Femur (tissue), 1 donor: ENCODE data around the gene ZNF777.

Source experiments
- DNase-seq: peaks from one replicate; pipeline ENCODE4 v3.0.0-alpha.2; 2017

Gene ZNF777

GRCh38 chr7:149475121-149476045 lies 14.5 kb upstream of the ZNF777 start:
- no peak for DNase-seq

GRCh38 chr7:149474309-149475120 lies 13.7 kb upstream of the ZNF777 start:
- no peak for DNase-seq

GRCh38 chr7:149473251-149473650 lies 12.4 kb upstream of the ZNF777 start:
- no peak for DNase-seq

GRCh38 chr7:149471289-149471953 lies 10.6 kb upstream of the ZNF777 start:
- no peak for DNase-seq

GRCh38 chr7:149469806-149470205 lies 8.9 kb upstream of the ZNF777 start:
- no peak for DNase-seq

GRCh38 chr7:149468208-149468607 lies 7.3 kb upstream of the ZNF777 start:
- no peak for DNase-seq

GRCh38 chr7:149467321-149467859 lies 6.5 kb upstream of the ZNF777 start:
- no peak for DNase-seq

GRCh38 chr7:149466364-149466763 lies 5.5 kb upstream of the ZNF777 start:
- DNase-seq: no peak

GRCh38 chr7:149463500-149464161 lies 2.8 kb upstream of the ZNF777 start:
- DNase-seq: no peak

GRCh38 chr7:149462101-149462520 lies 1.2 kb upstream of the ZNF777 start:
- no peak for DNase-seq

- DNase-seq: no peak
Measured at GRCh38 chr7:149459540-149460452, 1.1 kb downstream of the ZNF777 start.

- no peak for DNase-seq
Measured at GRCh38 chr7:149459201-149459539, 1.7 kb downstream of the ZNF777 start.

- no peak for DNase-seq
Measured at GRCh38 chr7:149458235-149458634, 2.6 kb downstream of the ZNF777 start.

- no peak for DNase-seq
Measured at GRCh38 chr7:149457766-149458165, 3.1 kb downstream of the ZNF777 start.

- DNase-seq: no peak
Measured at GRCh38 chr7:149456506-149457421, 4.1 kb downstream of the ZNF777 start.

- DNase-seq: no peak
Measured at GRCh38 chr7:149455175-149455950, 5.5 kb downstream of the ZNF777 start.

GRCh38 chr7:149454750-149455149 lies 6.1 kb downstream of the ZNF777 start:
- no peak for DNase-seq

- DNase-seq: no peak
Measured at GRCh38 chr7:149454006-149454405, 6.9 kb downstream of the ZNF777 start.

- DNase-seq: no peak
Measured at GRCh38 chr7:149450821-149451220, 10.0 kb downstream of the ZNF777 start.
